OCI-LY3 (cell line): ENCODE results near the gene CDC45.

Source experiments
- EZH2phosphoT487 ChIP-seq: fragments of 200-600 bp; shearing (Covaris generic); IDR thresholded peaks from 2 replicates; pipeline ENCODE4 v1.6.1; 2018; ENCODE audit warnings: antibody characterized with exemption, mixed run types, low read depth
- TF ChIP-seq, protein P1 (sequence below): fragments of 200-600, 300-600 bp; sonication (generic); IDR thresholded peaks from 2 replicates; pipeline ENCODE4 v1.5.1; 2014; ENCODE audit warnings: antibody characterized with exemption, low read length, low read depth

- TF ChIP-seq, protein P1, sequence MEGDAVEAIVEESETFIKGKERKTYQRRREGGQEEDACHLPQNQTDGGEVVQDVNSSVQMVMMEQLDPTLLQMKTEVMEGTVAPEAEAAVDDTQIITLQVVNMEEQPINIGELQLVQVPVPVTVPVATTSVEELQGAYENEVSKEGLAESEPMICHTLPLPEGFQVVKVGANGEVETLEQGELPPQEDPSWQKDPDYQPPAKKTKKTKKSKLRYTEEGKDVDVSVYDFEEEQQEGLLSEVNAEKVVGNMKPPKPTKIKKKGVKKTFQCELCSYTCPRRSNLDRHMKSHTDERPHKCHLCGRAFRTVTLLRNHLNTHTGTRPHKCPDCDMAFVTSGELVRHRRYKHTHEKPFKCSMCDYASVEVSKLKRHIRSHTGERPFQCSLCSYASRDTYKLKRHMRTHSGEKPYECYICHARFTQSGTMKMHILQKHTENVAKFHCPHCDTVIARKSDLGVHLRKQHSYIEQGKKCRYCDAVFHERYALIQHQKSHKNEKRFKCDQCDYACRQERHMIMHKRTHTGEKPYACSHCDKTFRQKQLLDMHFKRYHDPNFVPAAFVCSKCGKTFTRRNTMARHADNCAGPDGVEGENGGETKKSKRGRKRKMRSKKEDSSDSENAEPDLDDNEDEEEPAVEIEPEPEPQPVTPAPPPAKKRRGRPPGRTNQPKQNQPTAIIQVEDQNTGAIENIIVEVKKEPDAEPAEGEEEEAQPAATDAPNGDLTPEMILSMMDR, result no peak
- TF ChIP-seq EZH2phosphoT487, result no peak
Measured at GRCh38 chr22:19480173-19480568, 451 bp downstream of the CDC45 start.
